HG02571 (cell line): ENCODE results near the gene IFNGR1.
A peak's percentile ranks its signal among the peaks of the same experiment; 100 is the strongest.

Experiments used
- ATAC-seq: cut with Tn5 transposase; IDR thresholded peaks from one replicate; pipeline ENCODE4 v1.9.1; 2021; ENCODE audit warnings: mild to moderate bottlenecking, moderate library complexity; ENCODE audit not compliant: unreplicated experiment

The IFNGR1 gene

GRCh38 chr6:137181891-137182653 lies 37.1 kb downstream of the IFNGR1 start:
- ATAC-seq: no peak

- no peak for ATAC-seq
These were observed 41.6 kb downstream of the IFNGR1 start for GRCh38 chr6:137177611-137178010.

- ATAC-seq: no peak
These were observed 42.5 kb downstream of the IFNGR1 start for GRCh38 chr6:137176729-137177128.

- ATAC-seq: no peak
These were observed 43.3 kb downstream of the IFNGR1 start for GRCh38 chr6:137175868-137176245.

GRCh38 chr6:137175157-137175867 lies 43.9 kb downstream of the IFNGR1 start:
- no peak for ATAC-seq

- no peak for ATAC-seq
These were observed 45.7 kb downstream of the IFNGR1 start, which contains the start of gene IL22RA2 for GRCh38 chr6:137173501-137173900. TSS of gene IL22RA2 (minus strand) at chr6:137173644. CDS start at chr6:137161749, 11,895 bp downstream.

- no peak for ATAC-seq
These were observed 46.3 kb downstream of the IFNGR1 start for GRCh38 chr6:137172734-137173431.

GRCh38 chr6:137171824-137172733 lies 47.1 kb downstream of the IFNGR1 start:
- no peak for ATAC-seq

GRCh38 chr6:137171053-137171374 lies 48.2 kb downstream of the IFNGR1 start:
- ATAC-seq: no peak

GRCh38 chr6:137170266-137171052 lies 48.7 kb downstream of the IFNGR1 start:
- no peak for ATAC-seq

GRCh38 chr6:137167702-137168377 lies 51.3 kb downstream of the IFNGR1 start:
- ATAC-seq: no peak

- no peak for ATAC-seq
These were observed 52.7 kb downstream of the IFNGR1 start for GRCh38 chr6:137166247-137167098.

GRCh38 chr6:137165375-137166246 lies 53.6 kb downstream of the IFNGR1 start:
- peak; percentile 59 for ATAC-seq

- ATAC-seq: no peak
These were observed 55.4 kb downstream of the IFNGR1 start for GRCh38 chr6:137163732-137164318.

- ATAC-seq: no peak
These were observed 56.4 kb downstream of the IFNGR1 start for GRCh38 chr6:137162692-137163306.

GRCh38 chr6:137161949-137162348 lies 57.2 kb downstream of the IFNGR1 start:
- no peak for ATAC-seq

- ATAC-seq: no peak
These were observed 58.4 kb downstream of the IFNGR1 start for GRCh38 chr6:137160763-137161162.
